Endometrial microvascular endothelial cells (primary cell): ENCODE data around the gene TFF2. TPM values are rescaled to one million over a fixed set of nuclear protein-coding genes. Genes with fewer than 3 reads are reported as not detected.

Source experiments
- in situ Hi-C: cut with HindIII; loops from 2 replicates; pipeline ENCODE4 v1.10.0; 2017; ENCODE audit warnings: low sequenced_read_pairs, low pct_unique_long_range_greater_than_20kb; ENCODE audit errors: inconsistent ontology term
- total RNA-seq: library from RNA; depleted of rRNA; stranded (reverse); fragments of >200 nt; gene quantifications from one replicate; pipeline ENCODE4 v1.2.3, GENCODE V29; 2015; ENCODE audit errors: inconsistent ontology term

Gene TFF2, protein sequence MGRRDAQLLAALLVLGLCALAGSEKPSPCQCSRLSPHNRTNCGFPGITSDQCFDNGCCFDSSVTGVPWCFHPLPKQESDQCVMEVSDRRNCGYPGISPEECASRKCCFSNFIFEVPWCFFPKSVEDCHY
- total RNA-seq, result not detected

DNA sequence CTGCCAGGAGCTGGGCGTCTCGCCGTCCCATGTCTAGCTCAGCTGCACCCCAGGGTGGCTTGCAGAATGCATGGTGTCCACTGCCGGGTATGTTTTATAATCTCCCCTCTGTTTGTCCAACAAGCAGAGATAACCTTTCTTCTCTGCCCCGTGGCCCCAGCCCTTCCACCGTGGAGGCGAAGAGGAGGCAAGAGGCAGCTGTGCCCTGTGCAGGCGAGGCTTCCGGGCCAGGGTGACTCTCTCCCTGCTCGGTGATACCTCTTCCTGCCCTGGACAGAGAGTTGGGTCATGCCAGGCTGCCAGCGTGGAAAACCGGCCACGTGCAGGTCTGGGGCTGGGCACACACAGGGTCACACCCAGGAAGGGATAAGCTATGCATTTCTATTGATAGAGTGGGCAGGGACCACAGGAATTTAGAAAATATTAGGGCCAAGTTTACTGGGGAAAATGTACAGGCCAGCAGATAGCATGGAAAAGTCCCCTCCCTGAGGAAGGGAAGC, at the start of gene TFF2:
TFF2 (minus strand) TSS at position 68 of the 500 bp plus-strand sequence; CDS start at position 31, 37 bp downstream.
- in situ Hi-C loops, result no loop called here

DNA sequence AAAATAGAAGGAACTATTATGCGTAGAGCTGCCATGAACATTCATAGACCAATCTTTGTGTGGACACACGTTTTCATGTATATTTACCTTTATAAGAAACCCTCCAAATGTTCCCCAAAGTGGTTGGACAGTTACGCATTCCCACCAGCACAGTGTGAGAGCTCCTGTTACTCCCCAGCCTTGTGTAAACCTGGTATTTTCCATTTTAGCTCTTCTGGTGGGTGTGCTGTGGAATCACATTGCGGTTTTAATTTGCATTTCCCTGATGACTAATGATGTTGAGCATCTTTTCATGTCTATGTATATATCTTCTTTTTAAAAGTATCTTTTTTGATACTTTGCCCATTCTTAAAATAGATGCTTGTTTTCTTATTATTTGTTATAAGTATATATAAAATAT, 49.7 kb upstream of the TFF2 start:
- in situ Hi-C loops, result no loop called here

DNA sequence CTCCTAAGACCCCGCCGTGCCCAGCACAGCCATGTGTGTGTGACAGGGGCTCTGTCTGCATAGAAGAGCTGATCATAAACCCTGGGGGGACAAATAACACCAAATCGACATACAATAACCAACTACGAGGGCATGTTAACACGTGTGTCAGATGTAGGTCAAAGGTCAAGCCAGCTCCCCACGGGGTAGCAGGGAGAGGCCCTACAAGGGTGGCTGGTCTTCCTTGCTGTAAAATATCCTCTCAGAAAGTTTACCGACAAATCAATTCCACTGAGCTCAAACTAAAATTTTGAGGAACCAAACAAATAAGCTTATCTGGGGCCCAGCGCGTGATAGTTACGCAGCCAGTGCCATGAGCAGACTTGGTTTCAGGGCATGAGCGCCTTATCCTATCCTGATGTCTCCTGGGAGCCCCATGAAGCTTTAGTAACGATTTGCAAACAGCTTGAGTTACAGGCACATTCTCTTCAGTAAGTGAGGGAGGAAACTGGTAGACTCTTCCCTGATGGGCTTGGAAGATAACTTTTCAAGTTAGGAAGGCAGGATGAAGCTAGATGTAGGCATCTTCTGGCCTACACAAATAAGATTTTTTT, 47.7 kb upstream of the TFF2 start:
- in situ Hi-C loops, result no loop called here

DNA sequence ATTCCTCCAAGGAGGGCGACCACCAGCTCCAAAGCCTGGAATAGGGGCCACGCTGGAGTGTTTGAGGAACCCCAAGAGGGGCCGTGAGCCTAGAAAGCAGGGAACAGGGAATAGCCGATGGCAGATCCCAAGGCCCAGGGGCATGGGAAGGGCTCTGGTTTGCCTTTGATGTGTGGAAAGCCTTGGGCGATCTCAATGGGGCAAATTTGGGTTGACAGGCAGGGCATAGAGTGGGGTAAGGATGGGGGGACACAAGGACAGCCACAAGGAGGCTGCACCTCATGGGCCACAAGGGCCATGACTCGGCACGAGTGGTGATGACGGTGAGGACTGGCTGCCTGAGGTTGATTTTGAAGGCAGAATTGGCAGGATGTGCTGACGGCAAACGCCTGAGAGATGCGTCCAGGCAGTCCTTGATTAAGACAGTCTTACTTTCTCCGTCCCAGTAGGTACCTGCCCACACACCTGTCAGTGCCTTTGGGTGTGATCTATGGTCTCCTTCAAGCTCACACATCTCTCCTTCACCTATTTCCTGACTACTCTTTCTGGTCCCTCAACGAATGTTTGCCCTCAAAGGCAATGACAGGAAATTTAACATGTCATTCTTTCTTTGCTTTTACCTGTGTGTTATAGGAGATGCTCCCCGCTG, 47.1 kb upstream of the TFF2 start:
- in situ Hi-C loops, result no loop called here

DNA sequence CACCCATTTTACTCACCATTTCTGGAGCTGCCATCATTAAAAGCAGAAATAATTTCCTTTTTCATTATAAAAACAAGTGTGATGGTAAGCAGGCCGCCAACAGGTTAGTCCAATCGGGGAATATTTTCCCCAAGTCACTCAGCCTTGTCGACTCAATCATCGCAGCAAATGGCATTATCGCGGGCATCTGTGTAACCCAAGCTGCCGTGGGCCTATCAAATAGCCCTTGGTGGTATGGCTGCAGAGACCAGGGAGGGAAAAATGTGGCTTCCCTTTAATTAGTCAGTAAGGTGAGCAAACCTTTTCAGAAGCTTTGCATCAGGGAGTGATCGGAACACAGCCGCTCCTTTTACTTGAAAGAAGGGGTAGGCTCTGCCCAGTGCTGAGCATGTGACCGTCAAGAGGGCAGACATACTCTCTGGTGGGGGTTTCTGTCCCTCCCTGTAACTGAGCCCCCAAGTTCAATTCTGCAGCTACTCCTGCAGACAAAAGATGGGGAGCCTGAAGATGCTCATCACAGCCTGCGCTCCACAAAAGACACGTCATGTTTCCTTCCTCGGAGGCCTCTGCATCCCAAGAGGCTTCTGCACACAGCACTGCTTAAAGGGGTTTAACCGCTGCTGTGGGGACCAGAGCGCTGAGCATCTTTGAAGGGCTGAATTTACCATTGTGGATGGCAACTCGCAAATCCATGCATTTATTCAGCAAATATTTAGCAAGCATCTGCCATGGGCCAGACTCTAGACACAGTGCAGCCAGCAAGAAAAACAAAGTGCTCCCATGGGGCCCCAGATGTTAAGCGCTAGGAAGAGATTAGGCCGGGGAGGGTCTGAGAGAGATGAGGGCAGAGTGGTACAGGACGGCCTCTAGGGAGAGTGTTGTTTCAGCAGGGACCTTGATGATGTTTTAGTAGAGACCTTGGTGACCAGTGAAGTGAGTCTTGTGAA, 46.3 kb upstream of the TFF2 start:
- in situ Hi-C loops, result no loop called here

DNA sequence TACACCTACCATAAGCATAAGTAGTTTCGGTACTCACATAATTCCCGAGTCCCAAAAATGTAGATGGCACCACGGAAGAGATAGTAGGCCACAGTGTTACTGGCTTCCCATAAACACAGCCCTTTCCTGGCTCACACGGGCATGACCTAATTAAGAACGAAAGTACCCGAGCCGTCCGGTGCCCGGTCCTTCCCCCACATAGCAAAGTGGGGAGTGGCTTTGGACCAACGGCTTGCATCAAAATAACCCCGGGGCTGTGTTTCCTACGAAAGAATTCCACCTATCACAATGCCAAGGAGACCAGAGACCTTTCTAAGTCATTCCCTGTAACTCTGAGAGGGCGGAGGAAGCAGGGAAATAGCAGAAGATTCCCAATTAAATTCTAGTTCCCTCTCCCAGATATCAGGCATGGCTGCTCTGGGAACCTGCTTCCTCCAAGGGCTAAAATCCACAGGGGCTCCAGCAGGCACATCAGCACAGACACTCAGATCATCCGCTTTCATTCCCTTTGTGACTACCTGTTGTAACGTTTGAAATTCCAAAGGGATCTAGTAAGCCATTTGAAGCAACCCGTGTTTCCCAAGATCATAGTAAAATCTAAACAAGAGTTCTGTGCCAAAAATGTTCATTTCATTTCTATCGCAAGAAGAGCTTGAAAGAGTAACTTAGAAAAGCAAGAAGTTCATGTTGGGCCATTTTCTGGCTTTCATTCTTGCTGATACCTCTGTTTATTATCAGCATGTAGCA, 45.3 kb upstream of the TFF2 start, which contains the start of gene TMPRSS3:
TMPRSS3 (minus strand) TSS at position 148 of the 747 bp plus-strand sequence. CDS start 635 bp downstream, outside the sequence.
- in situ Hi-C loops, result no loop called here

DNA sequence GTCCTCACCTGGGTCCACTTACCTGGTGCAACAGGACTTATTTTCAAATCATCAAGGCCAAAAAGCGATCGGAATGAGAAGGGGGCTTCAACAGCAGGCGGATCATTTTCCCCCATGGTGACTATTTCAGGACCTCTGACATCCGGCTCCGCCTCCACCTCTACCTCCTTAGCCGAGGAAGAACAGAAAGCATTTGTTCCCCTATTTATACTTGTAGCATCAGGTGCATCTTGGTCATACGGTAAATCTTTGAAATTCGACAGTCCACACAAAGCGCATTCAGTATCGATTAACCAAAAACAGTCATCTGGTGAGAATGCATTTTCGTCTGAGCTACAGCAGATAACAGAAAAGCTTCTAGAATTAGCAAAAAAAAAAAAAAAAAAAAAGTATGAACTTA, 44.5 kb upstream of the TFF2 start:
- in situ Hi-C loops, result no loop called here

DNA sequence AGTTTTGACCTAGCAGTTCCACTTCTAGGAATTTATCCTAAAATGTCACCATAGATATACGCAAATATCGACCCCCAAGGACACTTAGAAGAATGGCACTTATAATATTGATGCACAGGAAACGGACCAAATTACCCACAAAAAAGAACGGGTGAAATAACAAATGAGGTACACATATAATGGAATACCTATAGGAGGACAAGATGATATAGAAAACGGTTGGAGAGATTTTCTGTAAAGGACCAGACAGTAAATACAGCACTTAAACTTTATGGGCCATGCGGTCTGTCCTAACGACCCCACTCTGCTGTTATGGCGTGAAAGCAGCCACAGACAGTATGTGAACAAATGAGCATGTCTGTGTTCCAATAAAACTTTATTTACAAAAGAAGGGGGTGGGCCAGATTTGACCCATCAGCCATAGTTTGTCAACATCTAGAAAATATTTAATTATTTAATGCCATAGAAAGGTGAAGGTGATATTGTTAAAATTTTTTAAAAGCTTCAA, 42.7 kb upstream of the TFF2 start:
- in situ Hi-C loops, result no loop called here

DNA sequence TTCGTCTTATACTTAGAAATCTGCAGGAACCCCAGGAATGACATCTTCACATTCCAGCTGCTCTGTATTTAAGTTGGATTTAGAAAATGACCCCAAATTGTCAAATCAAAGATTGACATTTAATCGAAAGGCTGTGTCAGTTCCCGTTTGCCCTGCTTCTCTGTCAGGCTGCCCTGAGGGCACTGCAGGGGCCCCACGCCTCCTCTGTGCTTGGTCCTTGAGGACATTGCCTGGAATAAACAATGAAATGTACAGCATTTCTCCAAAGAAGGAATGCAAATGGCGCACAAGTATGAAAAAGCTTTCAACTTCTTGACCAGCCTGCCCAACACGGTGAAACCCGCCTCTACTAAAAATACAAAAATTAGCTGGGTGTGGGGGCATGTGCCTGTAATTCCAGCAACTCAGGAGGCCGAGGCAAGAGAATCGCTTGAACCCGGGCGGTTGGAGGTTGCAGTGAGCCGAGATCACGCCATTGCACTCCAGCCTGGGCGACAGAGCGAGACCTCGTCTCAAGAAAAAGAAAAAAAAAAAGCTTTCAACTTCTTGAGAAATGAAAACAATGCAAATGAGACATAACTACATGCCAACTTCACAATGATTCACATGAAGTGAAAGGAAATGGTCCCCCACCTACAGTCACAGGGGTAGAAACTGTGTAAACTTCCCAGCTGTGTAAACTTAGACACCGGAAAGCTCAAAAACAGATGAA, 42.1 kb upstream of the TFF2 start:
- in situ Hi-C loops, result no loop called here

DNA sequence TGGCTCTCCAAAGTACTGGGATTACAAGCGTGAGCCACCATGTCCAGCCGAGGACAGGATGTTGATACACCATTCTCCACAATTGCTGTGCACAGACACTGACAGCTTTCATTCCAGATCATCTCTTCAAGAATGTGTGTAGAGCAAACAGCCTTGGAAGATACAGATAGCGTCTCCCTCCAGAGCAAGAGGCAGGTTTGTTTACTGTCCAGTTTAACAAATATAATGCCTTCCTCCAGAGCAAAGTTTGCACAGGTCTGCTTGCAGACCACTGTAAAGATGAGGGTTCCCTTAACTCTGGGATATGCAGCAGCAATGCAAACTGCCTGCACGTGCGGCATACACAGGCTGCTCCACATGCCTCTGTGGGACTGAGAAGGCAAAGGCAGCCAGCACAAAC, 40.5 kb upstream of the TFF2 start:
- in situ Hi-C loops, result no loop called here

DNA sequence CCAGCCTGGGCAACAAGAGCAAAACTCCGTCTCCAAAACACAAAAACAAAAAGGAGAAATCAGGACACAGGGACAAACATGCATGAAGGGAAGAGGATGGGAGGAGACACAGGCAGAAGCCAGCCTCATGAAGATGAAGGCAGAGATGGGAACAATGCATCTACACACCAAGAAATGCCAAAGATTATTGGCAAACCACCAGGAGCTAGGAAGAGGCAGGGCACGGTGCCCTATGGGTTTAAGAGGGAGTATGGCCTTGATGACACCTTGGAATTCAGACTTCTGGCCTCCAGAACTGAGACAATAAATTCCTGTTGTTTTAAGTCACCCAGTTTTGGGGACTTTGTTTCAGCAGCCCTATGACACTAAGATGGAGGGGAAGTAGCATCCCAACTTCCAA, 39.9 kb upstream of the TFF2 start:
- in situ Hi-C loops, result no loop called here

DNA sequence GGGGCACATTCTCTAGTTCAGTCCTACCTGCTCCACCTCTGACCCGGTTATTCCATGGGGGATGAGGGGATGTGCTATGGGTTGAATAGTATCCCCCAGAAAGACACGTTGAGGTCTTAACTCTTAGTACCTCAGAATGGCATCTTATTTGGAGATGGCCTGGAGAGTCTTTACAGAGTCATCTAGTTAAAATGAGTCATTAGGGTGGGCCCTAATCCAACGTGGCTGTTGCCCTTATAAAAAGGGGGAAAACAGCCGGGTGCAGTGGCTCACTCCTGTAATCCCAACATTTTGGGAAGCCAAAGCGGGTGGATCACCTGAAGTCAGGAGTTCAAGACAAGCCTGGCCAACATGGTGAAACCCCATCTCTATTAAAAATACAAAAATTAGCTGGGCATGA, 39.4 kb upstream of the TFF2 start:
- in situ Hi-C loops, result no loop called here

DNA sequence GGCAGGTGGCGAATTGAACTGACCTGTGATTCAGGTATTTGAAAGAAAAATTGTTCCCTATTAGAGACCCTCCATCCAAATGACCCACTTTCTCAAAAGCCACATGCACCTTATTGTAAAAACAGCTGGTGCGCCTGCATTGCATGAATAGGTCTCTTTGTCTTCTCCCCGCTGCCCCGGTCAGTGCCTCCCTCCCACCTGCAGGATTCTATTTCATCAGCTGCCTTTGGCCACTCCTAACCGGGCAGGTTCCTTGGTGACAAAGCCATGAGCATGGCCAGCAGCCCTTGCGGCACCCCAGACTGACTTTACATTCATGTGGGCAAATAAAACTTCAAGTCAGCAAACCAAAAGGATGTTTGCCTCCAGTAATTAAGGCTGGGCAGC, 38.6 kb upstream of the TFF2 start:
- in situ Hi-C loops, result no loop called here

DNA sequence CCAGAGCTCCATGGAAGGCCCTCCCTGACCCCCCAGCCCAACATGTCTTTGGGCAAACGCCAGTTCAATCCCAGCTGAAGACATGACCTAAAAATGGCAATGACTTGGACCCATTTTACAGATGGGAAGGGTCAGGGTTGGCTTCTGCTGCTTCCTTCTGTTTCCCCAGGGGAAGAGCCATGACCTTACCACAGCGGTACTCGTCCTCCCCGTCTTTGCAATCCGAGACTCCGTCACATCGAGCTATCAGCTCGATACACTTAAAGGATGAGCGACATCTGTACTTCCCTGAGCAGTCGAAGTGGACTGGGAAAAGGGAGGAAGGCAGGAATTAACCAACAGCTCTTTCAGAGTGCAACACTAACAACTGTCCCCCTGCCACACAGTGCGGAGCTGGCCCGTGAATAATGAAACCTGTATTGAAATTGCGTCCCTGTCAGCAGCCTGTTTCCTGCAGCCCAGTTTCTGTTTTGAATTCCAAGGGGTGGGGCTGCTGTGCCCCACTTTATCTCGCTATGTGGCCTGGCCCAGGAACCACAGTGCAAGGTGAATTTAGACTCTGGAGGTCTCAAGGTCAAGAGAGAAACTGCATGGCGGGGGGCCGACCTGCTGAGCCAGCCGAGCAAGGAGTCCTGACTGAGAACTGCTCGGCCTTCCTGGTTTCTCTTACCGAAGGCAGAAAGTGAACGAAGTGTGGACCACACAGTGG, 38.1 kb upstream of the TFF2 start:
- in situ Hi-C loops, result no loop called here

DNA sequence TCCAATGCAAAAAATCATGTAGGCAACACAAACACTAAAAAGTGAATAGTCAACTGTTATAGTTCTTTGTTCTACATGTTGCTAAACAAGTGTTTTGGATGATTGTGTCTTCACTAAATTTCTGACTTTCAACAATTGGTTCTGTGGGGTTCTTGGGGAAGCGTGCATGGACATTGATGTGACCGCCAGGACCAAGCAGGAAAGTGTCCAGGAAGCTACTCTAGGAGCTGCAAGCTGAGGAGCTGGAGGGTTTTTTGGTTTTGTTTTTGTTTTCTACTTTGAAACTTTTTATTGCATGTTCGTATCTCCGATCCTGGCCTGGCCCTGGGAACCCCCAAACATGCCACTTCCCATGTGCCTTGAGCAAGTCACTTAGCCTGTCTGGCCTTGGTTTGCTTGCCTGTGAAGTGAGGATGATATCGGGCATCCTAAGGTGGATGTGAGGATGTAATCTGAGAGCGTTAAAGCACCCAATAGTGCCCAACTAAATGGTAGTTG, 37.1 kb upstream of the TFF2 start:
- in situ Hi-C loops, result no loop called here

DNA sequence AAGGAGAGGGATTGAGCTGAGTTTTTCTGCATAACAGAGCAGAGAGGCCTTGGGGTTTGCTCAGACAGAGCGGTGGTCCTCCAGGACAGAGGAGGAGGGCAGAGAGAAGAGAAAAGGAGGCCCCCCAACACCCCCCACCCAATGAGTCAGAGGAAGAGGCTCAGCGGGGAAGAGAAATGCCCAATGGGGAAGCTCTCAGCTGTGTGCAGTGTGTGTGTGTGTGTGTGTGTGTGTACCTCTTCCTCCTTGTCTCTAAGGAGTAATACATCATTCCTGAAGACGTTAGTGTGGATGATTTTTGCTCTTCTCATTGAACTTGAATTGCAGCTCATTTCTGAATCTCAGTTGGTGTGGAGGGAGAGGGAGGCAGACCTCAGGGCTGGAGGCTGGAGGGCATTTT, 36.4 kb upstream of the TFF2 start:
- in situ Hi-C loops, result no loop called here

DNA sequence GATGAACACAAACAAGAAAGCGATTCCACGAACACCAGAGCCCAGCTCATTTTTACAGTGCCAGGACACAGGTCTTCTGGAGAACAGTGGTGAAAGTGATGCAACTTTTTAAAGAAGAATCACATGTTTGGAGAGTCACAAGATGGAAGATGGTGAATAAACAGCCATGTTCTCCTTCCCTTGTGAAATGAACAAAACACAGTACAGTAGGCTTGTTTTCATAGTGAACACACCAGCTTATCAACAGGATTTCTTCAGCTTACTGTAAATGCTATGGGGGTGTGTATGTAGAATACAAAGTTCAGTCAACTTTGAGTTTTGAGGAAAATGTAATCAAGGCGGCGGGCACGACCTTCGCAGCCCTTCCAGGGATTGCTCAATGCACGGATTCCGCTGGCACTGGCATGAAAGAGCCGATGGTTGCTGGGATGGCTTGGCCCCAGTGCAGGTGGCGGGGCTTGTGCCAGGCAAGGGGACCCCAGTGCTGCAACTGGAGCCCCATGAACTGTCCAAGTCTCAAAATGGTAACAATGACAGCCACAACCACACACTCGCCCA, 35.3 kb upstream of the TFF2 start:
- in situ Hi-C loops, result no loop called here
